Loucy (cell line): ENCODE results near the gene ZFYVE21.

Experiments
- H2AFZ ChIP-seq: fragments of 200-600 bp; sonication (generic); 2 replicates; pipeline ENCODE4 v1.6.0; 2016; ENCODE audit warnings: antibody characterized with exemption, mild to moderate bottlenecking, low read length, moderate library complexity
- H3F3A ChIP-seq: fragments of 200-600 bp; 2 replicates; pipeline ENCODE4 v1.6.0; 2016; ENCODE audit warnings: antibody characterized with exemption, low read depth, mild to moderate bottlenecking
- H3K27me3 ChIP-seq: fragments of 200-600 bp; sonication (generic); 2 replicates; pipeline ENCODE4 v1.6.1; 2014; ENCODE audit warnings: low read length, mild to moderate bottlenecking; ENCODE audit not compliant: insufficient read depth, poor library complexity, severe bottlenecking
- H3K36me3 ChIP-seq: fragments of 200-600 bp; sonication (generic); 2 replicates; pipeline ENCODE4 v1.6.1; 2016; ENCODE audit warnings: low read length; ENCODE audit not compliant: insufficient read depth
- H3K4me1 ChIP-seq: fragments of 200-600 bp; sonication (generic); 2 replicates; pipeline ENCODE4 v1.5.1; 2014; ENCODE audit warnings: low read length, mild to moderate bottlenecking; ENCODE audit not compliant: insufficient read depth, poor library complexity, severe bottlenecking
- H3K4me2 ChIP-seq: fragments of 200-600 bp; sonication (generic); 2 replicates; pipeline ENCODE4 v1.6.0; 2014; ENCODE audit warnings: antibody characterized with exemption, low read length, low read depth, mild to moderate bottlenecking; ENCODE audit not compliant: poor library complexity, severe bottlenecking
- H3K4me3 ChIP-seq: fragments of 200-600 bp; sonication (generic); 2 replicates; pipeline ENCODE4 v1.5.1; 2014; ENCODE audit warnings: low read length, mild to moderate bottlenecking, mixed read lengths; ENCODE audit not compliant: poor library complexity, severe bottlenecking
- H3K79me2 ChIP-seq: fragments of 200-600 bp; sonication (generic); 2 replicates; pipeline ENCODE4 v1.6.1; 2014; ENCODE audit warnings: low read length; ENCODE audit not compliant: insufficient read depth
- H3K9ac ChIP-seq: fragments of 200-600 bp; sonication (generic); 2 replicates; pipeline ENCODE4 v1.6.0; 2014; ENCODE audit warnings: mild to moderate bottlenecking, low read depth, low read length, moderate library complexity; ENCODE audit not compliant: poor library complexity, severe bottlenecking
- H3K9me2 ChIP-seq: fragments of 200-600 bp; sonication (generic); replicated peaks from 2 replicates; pipeline ENCODE4 v1.6.1; 2016; ENCODE audit warnings: low read depth, low read length, mixed read lengths
- H3K9me3 ChIP-seq: fragments of 200-600 bp; sonication (generic); 2 replicates; pipeline ENCODE4 v1.6.1; 2014; ENCODE audit warnings: mild to moderate bottlenecking, antibody characterized with exemption, low read length, low read depth; ENCODE audit not compliant: insufficient read depth
- H4K20me1 ChIP-seq: fragments of 200-600 bp; sonication (generic); 2 replicates; pipeline ENCODE4 v1.6.0; 2014; ENCODE audit warnings: antibody characterized with exemption, low read length, mild to moderate bottlenecking; ENCODE audit not compliant: insufficient read depth, poor library complexity, severe bottlenecking
- EZH2phosphoT487 ChIP-seq: fragments of 200-600 bp; IDR thresholded peaks from 2 replicates; pipeline ENCODE4 v1.6.1; 2018; ENCODE audit warnings: antibody characterized with exemption, mild to moderate bottlenecking, moderate library complexity, borderline replicate concordance
- TF ChIP-seq, protein P1 (sequence below): fragments of 200-600 bp; sonication (generic); conservative IDR thresholded peaks from 2 replicates; pipeline ENCODE4 v1.5.1; 2014; ENCODE audit warnings: mild to moderate bottlenecking, antibody characterized with exemption, low read length

Gene ZFYVE21

DNA sequence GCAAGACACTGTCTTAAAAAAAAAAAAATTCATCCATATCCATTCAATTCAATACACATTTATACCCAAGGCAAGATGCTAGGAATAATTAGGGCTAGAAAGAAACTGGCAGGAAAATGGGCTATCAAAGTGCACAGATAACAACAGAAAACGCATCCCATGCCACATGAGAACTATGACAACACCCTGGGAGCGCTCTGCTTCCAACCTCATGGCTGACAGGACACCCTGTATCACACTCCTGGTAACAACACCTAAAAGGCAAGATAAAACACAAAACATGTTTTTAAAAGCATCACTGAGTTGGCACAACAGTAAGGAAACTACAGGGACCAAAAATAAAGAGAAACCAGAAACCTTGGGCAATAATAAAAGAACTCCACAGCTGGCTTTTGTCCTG is 54.9 kb downstream of the ZFYVE21 start:
- H3K36me3 ChIP-seq: peaks cover 8% of the 10 kb centered on the region; the same call in 1 of the 2 replicates
- no peak overlapping the region for H3K4me3 ChIP-seq
- H3K4me1 ChIP-seq: no peaks in the 10 kb centered on the region
- H3K9me2 ChIP-seq: no peaks in the 10 kb centered on the region
- no peak for TF ChIP-seq EZH2phosphoT487
- TF ChIP-seq, protein P1, sequence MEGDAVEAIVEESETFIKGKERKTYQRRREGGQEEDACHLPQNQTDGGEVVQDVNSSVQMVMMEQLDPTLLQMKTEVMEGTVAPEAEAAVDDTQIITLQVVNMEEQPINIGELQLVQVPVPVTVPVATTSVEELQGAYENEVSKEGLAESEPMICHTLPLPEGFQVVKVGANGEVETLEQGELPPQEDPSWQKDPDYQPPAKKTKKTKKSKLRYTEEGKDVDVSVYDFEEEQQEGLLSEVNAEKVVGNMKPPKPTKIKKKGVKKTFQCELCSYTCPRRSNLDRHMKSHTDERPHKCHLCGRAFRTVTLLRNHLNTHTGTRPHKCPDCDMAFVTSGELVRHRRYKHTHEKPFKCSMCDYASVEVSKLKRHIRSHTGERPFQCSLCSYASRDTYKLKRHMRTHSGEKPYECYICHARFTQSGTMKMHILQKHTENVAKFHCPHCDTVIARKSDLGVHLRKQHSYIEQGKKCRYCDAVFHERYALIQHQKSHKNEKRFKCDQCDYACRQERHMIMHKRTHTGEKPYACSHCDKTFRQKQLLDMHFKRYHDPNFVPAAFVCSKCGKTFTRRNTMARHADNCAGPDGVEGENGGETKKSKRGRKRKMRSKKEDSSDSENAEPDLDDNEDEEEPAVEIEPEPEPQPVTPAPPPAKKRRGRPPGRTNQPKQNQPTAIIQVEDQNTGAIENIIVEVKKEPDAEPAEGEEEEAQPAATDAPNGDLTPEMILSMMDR: no peak
- H3K9ac ChIP-seq: no peak overlapping the region
- peaks cover 6% of the 10 kb centered on the region; the same call in 1 of the 2 replicates for H3K9me3 ChIP-seq
- H3K79me2 ChIP-seq: no peaks in the 10 kb centered on the region
- H3K4me2 ChIP-seq: no peak overlapping the region
- no peaks in the 10 kb centered on the region for H3K27me3 ChIP-seq
- H3F3A ChIP-seq: no peaks in the 10 kb centered on the region
- no peaks in the 10 kb centered on the region for H4K20me1 ChIP-seq
- H2AFZ ChIP-seq: no peak overlapping the region

DNA sequence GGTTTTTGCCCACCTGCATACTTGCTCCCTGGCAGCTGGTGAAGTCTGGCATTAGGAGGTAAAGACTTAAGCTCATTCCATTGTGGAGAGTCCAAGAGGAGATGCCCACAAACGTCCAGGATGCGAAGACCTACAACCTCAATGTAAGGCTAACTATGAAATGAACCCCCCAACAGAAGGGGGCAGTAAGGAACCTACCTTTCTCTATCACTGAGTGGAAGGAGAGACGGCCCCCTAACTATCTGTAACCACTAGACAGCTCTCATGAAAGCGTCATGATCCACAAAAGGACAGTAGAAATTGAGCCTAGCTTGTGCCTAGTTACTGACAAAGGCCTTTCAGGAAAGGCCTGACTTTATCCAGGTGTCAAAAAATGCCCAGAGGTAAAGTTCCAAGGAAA is 55.3 kb downstream of the ZFYVE21 start:
- Histone ChIP-seq H3K4me3 (no peak overlapping the region), H4K20me1 (no peaks in the 10 kb centered on the region), H3K4me2 (no peak overlapping the region), H3K9me3 (peaks cover 6% of the 10 kb centered on the region; the same call in 1 of the 2 replicates), H3K9me2 (no peaks in the 10 kb centered on the region), H2AFZ (no peak overlapping the region), H3K79me2 (no peaks in the 10 kb centered on the region), H3K4me1 (no peaks in the 10 kb centered on the region), H3K36me3 (peaks cover 10% of the 10 kb centered on the region; the same call in 1 of the 2 replicates), H3K27me3 (no peaks in the 10 kb centered on the region), H3F3A (no peaks in the 10 kb centered on the region), H3K9ac (no peak overlapping the region)
- no peak for TF ChIP-seq EZH2phosphoT487
- TF ChIP-seq, protein P1: peak; percentile 40

DNA sequence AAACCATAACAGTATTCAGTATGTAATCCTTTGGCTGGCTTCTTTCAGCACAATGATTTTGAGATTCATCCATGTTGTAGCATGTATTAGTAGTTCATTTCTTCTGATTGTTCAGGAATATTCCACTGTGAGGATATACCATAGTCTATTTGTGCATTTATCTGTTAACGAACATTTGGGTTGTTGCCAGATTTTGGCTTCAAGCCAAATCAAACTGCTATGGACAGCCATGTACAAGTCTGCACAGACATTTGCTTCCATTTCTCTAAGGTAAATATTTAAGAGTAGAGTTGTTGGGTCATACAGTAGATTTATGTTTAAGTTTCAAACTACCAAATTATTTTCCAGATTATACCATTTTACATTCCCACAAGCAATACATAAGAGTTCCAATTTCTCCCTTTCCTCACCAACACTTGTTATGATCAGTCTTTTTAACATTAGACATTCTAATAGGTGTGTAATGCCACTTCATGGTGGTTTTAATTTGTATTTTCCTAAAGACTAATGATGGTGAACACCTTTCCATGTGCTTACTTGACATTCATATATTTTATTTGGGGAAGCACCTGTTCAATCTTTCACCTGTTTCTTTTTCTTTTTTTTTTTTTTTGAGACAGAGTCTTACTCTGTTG is 56.6 kb downstream of the ZFYVE21 start:
- no peaks in the 10 kb centered on the region for H3K27me3 ChIP-seq
- no peaks in the 10 kb centered on the region for H3K79me2 ChIP-seq
- H3K9me2 ChIP-seq: no peaks in the 10 kb centered on the region
- peaks cover 6% of the 10 kb centered on the region; the same call in 1 of the 2 replicates for H3K9me3 ChIP-seq
- H3K4me1 ChIP-seq: no peaks in the 10 kb centered on the region
- no peak overlapping the region for H3K4me2 ChIP-seq
- H3K36me3 ChIP-seq: peaks cover 10% of the 10 kb centered on the region; the same call in 1 of the 2 replicates
- H3K9ac ChIP-seq: no peak overlapping the region
- H3F3A ChIP-seq: no peaks in the 10 kb centered on the region
- no peak overlapping the region for H3K4me3 ChIP-seq
- no peak overlapping the region for H2AFZ ChIP-seq
- no peaks in the 10 kb centered on the region for H4K20me1 ChIP-seq
- TF ChIP-seq EZH2phosphoT487: no peak
- TF ChIP-seq, protein P1: no peak
